Prostate gland (tissue), 2 donors: ENCODE measurements around the gene ADARB2. TPM values are rescaled to one million over a fixed set of nuclear protein-coding genes. Genes with fewer than 3 reads are reported as not detected.

Experiments used
- DNase-seq: peaks from one replicate; pipeline ENCODE4 v3.0.0-alpha.2; 2019; ENCODE audit warnings: low spot score
- H3K27ac ChIP-seq, 2 donors: fragments of 200-600 bp; sonication (generic); 2 replicates each; pipeline ENCODE4 v1.5.1; 2017 to 2019
- H3K27me3 ChIP-seq: fragments of 200-600 bp; sonication (generic); replicated peaks from 2 replicates; pipeline ENCODE4 v1.5.1; 2019; ENCODE audit not compliant: insufficient read depth
- H3K36me3 ChIP-seq, 2 donors: fragments of 200-600 bp; sonication (generic); 1 replicate in 1 of 2; 2 replicates in 1 of 2; pipeline versions ENCODE4 v1.5.1 to v1.8.1; 2017 to 2019
- H3K4me1 ChIP-seq: fragments of 200-600 bp; sonication (generic); replicated peaks from 2 replicates; pipeline ENCODE4 v1.5.1; 2019
- H3K4me3 ChIP-seq, 2 donors: fragments of 200-600 bp; sonication (generic); 2 replicates each; pipeline ENCODE4 v1.5.1; 2017 to 2019
- H3K9me3 ChIP-seq: fragments of 200-600 bp; sonication (generic); 2 replicates; pipeline ENCODE4 v1.5.1; 2017
- POLR2A ChIP-seq: fragments of 450-650 bp; IDR thresholded peaks from one replicate; pipeline ENCODE4 v1.6.1; 2016; ENCODE audit warnings: antibody characterized with exemption, mild to moderate bottlenecking
- POLR2AphosphoS5 ChIP-seq: sonication (generic); formaldehyde crosslinking; IDR thresholded peaks from one replicate; pipeline ENCODE4 v1.6.1; 2017; ENCODE audit warnings: antibody characterized with exemption
- WGBS: methylation state at CpG from one replicate; pipeline ENCODE4 v1.1.5; 2018; 5-methylcytosine and 5-hydroxymethylcytosine counted together
- intact Hi-C: fragments of 100-400 bp; cut with DNase I; formaldehyde crosslinking; loops from one replicate; pipeline ENCODE4 v1.14.2; 2022
- total RNA-seq, 2 donors: library from RNA; depleted of rRNA; stranded (reverse); fragments of >200 nt; gene quantifications; one replicate each; pipeline ENCODE4 v1.1.0, GENCODE V29; 2016
- TF ChIP-seq, protein P1 (sequence below), 4 experiments: fragments of 200-600 bp in 2 of 4; fragments of 450-650 bp in 2 of 4; sonication (generic) in 2 of 4; IDR thresholded peaks; 1 replicate in 3 of 4; 2 replicates in 1 of 4; pipeline ENCODE4 v1.5.1; 2016 to 2019; ENCODE audit warnings: antibody characterized with exemption in 4 of 4, mild to moderate bottlenecking in 2 of 4, moderate library complexity in 2 of 4

ADARB2 gene
- total RNA-seq, 2 donors from 2014 or later, result 0.36 to 10.5 TPM

DNA sequence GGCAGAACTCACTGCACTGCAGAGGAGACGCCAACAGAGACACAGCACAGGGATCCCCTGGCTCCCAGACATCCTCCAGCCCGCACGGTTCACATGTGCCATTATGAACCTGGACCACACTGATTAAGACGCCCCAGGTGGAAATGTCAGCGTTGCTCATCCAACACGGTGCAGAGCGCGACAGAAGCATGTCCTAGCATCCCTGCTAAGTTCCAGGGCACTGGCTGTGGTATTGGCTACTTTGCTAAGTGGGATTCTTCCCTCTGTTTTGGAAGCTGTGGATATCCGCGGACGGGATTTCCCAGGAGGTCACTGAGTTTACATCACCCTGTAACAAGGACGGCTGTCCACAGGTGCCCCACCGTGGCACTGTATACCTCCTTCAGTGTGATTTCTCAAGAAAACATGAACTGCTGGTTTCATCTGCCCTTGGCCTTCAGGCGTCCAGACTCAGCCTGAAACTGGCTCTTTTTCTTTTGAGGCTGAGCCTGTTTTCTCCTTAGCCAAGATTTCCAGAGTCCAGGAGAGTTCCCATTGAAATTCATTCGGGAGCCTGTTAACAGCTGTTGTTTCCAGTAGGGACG, 357.1 kb downstream of the ADARB2 start:
- no peaks in the 10 kb centered on the region for H3K27me3 ChIP-seq
- TF ChIP-seq POLR2A (no peak), POLR2AphosphoS5 (no peak)
- TF ChIP-seq, protein P1, sequence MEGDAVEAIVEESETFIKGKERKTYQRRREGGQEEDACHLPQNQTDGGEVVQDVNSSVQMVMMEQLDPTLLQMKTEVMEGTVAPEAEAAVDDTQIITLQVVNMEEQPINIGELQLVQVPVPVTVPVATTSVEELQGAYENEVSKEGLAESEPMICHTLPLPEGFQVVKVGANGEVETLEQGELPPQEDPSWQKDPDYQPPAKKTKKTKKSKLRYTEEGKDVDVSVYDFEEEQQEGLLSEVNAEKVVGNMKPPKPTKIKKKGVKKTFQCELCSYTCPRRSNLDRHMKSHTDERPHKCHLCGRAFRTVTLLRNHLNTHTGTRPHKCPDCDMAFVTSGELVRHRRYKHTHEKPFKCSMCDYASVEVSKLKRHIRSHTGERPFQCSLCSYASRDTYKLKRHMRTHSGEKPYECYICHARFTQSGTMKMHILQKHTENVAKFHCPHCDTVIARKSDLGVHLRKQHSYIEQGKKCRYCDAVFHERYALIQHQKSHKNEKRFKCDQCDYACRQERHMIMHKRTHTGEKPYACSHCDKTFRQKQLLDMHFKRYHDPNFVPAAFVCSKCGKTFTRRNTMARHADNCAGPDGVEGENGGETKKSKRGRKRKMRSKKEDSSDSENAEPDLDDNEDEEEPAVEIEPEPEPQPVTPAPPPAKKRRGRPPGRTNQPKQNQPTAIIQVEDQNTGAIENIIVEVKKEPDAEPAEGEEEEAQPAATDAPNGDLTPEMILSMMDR (IDR thresholded peaks at IDR 0.05), result no peak
- H3K4me1 ChIP-seq, result peaks cover 4% of the 10 kb centered on the region
- no peak overlapping the region for H3K4me3 ChIP-seq
- no peak overlapping the region for H3K27ac ChIP-seq
- 60% methylated on average over 16 of the region's 16 CpGs for WGBS
- no peak for DNase-seq
- no peaks in the 10 kb centered on the region for H3K9me3 ChIP-seq
- no peaks in the 10 kb centered on the region for H3K36me3 ChIP-seq
- intact Hi-C loops, result no loop called here

DNA sequence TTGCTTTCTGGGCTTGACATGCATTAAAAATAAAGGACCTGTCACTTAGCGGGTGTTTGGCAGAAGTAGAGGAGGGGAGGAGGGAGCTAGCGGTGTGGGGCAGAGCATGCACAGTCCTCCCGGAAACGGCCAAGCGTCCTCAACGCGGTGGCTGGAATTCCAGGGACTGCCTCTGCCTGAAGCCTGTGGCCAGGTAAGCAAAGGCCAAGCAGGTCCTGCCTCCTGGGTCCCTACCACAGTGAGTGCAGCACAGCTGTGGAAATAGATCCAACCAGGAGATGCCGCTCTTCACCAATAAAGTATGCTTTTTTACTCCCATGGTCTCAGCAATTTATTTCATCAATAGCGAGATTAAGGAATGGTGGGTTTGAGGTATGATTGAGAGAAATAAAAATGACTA, 357.7 kb downstream of the ADARB2 start:
- no peak for DNase-seq
- Histone ChIP-seq H3K4me1 (peaks cover 4% of the 10 kb centered on the region), H3K27me3 (no peaks in the 10 kb centered on the region), H3K36me3 (no peaks in the 10 kb centered on the region), H3K9me3 (no peaks in the 10 kb centered on the region), H3K27ac (no peak overlapping the region), H3K4me3 (no peak overlapping the region)
- WGBS, result 57% methylated on average over 9 of the region's 9 CpGs
- intact Hi-C loops, result no loop called here
- TF ChIP-seq, protein P1 (IDR thresholded peaks at IDR 0.05), result no peak
- TF ChIP-seq POLR2AphosphoS5 (no peak), POLR2A (no peak)

DNA sequence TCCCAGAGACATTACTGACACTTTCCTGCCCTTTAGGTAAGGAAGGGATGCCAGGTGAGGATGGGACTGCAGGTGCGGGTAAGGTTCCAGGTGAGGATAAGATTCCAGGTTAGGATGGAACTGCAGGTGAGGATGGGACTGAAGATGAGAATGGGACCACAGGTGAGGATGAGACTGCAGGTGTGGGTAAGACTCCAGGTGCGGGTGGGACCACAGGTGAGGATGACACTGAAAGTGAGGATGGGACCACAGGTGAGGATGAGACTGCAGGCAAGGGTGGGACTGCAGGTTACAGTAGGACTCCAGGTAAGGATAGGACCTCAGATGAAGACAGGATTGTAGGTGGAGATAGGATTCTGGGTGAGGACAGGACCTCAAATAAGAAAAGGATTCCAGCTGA, 358.9 kb downstream of the ADARB2 start:
- intact Hi-C loops, result no loop called here
- no peak for TF ChIP-seq POLR2AphosphoS5
- no peak for TF ChIP-seq POLR2A
- TF ChIP-seq, protein P1 (IDR thresholded peaks at IDR 0.05), result no peak
- Histone ChIP-seq H3K36me3 (no peaks in the 10 kb centered on the region), H3K4me3 (no peak overlapping the region), H3K4me1 (peaks cover 4% of the 10 kb centered on the region), H3K27ac (no peak overlapping the region), H3K9me3 (no peaks in the 10 kb centered on the region), H3K27me3 (no peaks in the 10 kb centered on the region)
- no peak for DNase-seq
- 66% methylated on average over 2 of the region's 2 CpGs for WGBS

DNA sequence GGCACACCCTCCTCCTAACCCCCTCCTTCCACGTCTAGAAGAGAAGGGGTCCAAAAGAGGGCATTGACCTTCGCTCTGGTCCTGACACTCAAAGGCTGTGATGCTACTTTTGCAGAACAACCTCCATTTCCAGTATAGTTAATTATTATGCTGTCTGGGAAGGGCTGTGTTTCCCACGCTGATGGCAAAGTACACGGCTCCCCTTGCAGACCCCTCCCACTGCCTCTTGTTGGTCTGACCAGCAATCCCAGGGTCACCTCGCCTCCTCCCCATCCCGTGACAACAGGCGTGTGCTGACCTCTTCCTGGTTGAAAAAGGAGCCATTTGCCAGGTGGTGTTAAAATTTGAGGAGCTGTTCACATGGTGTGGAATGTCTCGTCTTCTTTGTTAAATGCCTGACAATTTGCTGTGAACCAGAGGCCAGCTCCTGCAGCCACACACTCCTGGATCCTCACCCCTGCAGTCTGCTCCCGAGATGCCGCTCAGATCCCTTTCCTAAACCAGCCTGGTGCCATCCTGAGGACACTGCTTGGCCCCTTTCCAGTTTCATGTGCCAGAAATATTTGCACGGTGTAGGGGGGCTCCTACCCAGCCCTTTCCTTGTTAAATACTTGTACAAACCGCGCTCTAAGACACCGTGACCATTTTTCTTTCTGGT, 359.5 kb downstream of the ADARB2 start:
- Histone ChIP-seq H3K9me3 (no peaks in the 10 kb centered on the region), H3K4me1 (peaks cover 4% of the 10 kb centered on the region), H3K4me3 (no peak overlapping the region), H3K27me3 (no peaks in the 10 kb centered on the region), H3K36me3 (no peaks in the 10 kb centered on the region), H3K27ac (no peak overlapping the region)
- DNase-seq, result no peak
- 27% methylated on average over 14 of the region's 14 CpGs for WGBS
- no peak for TF ChIP-seq POLR2AphosphoS5
- TF ChIP-seq, protein P1 (IDR thresholded peaks at IDR 0.05), result no peak
- TF ChIP-seq POLR2A, result no peak
- intact Hi-C loops, result no loop called here

DNA sequence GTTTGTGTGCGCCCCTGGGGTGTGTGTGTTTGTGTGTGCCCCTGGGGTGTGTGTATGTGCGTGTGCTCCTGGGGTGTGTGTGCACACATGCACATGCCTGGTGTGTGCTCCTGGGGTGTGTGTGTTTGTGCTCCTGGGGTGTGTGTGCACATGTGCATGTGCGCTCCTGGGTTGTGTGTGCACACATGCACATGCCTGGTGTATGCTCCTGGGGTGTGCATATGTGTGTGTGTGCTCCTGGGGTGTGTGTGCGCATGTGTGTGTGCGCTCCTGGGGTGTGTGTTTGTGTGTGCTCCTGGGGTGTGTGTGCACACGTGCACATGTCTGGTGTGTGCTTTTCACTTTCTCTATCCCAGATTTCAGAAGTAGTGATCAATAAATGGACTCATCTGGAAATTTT, 360.1 kb downstream of the ADARB2 start:
- TF ChIP-seq, protein P1 (IDR thresholded peaks at IDR 0.05), result no peak
- TF ChIP-seq POLR2AphosphoS5 (no peak), POLR2A (no peak)
- 95% methylated on average over 6 of the region's 6 CpGs for WGBS

More for the DNA sequence above, 360.1 kb downstream of the ADARB2 start:
- no peak overlapping the region for H3K4me3 ChIP-seq
- intact Hi-C loops, result no loop called here
- no peak for DNase-seq
- no peaks in the 10 kb centered on the region for H3K27me3 ChIP-seq
- no peak overlapping the region for H3K27ac ChIP-seq
- no peaks in the 10 kb centered on the region for H3K9me3 ChIP-seq
- H3K36me3 ChIP-seq, result no peaks in the 10 kb centered on the region
- peaks cover 4% of the 10 kb centered on the region for H3K4me1 ChIP-seq
